HG03469 (cell line): Measurements from ENCODE around the gene DCXR.

Experiments
- ATAC-seq: cut with Tn5 transposase; IDR thresholded peaks from one replicate; pipeline ENCODE4 v1.9.1; 2021; ENCODE audit warnings: mild to moderate bottlenecking, moderate library complexity, moderate number of reproducible peaks; ENCODE audit not compliant: unreplicated experiment

Gene DCXR

GRCh38 chr17:82013772-82014321, 23.6 kb downstream of the DCXR start:
- ATAC-seq: no peak

GRCh38 chr17:82013341-82013740, 24.2 kb downstream of the DCXR start:
- no peak for ATAC-seq

GRCh38 chr17:82012640-82013295, 24.7 kb downstream of the DCXR start:
- ATAC-seq: no peak

- no peak for ATAC-seq
These were observed 25.2 kb downstream of the DCXR start for GRCh38 chr17:82012261-82012639.

- ATAC-seq: no peak
These were observed 25.8 kb downstream of the DCXR start for GRCh38 chr17:82011617-82012187.

- ATAC-seq: no peak
These were observed 26.6 kb downstream of the DCXR start for GRCh38 chr17:82010575-82011525.

GRCh38 chr17:82009413-82009812, 28.1 kb downstream of the DCXR start:
- no peak for ATAC-seq

GRCh38 chr17:82008941-82009405, 28.5 kb downstream of the DCXR start:
- no peak for ATAC-seq

GRCh38 chr17:82008258-82008940, 29.1 kb downstream of the DCXR start:
- no peak for ATAC-seq

- no peak for ATAC-seq
These were observed 29.8 kb downstream of the DCXR start for GRCh38 chr17:82007495-82008257.

GRCh38 chr17:82007228-82007494, 30.3 kb downstream of the DCXR start:
- no peak for ATAC-seq

GRCh38 chr17:82006468-82007227, 30.8 kb downstream of the DCXR start:
- no peak for ATAC-seq

GRCh38 chr17:82005701-82006348, 31.7 kb downstream of the DCXR start:
- no peak for ATAC-seq

- ATAC-seq: no peak
These were observed 32.7 kb downstream of the DCXR start for GRCh38 chr17:82004517-82005455.

GRCh38 chr17:82003411-82004381, 33.8 kb downstream of the DCXR start:
- ATAC-seq: no peak

- no peak for ATAC-seq
These were observed 35.9 kb downstream of the DCXR start for GRCh38 chr17:82001571-82002056.
